NCI-H2196 (cell line): Measurements from ENCODE around the gene HOXA9.

ENCODE experiments used
- DNase-seq: peaks from one replicate; lab custom pipeline; 2025; ENCODE audit not compliant: unreplicated experiment; lab: John Stamatoyannopoulos, UW

HOXA9 gene

GRCh38 chr7:27155816-27156507 lies 9.4 kb downstream of the HOXA9 start:
- DNase-seq = no peak

GRCh38 chr7:27154901-27155815 lies 10.2 kb downstream of the HOXA9 start:
- DNase-seq = no peak

GRCh38 chr7:27154369-27154768 lies 11.0 kb downstream of the HOXA9 start:
- DNase-seq = no peak

- no peak for DNase-seq
These were observed 11.8 kb downstream of the HOXA9 start for GRCh38 chr7:27153526-27153925.

- DNase-seq = no peak
These were observed 12.4 kb downstream of the HOXA9 start for GRCh38 chr7:27152816-27153442.

- no peak for DNase-seq
These were observed 13.2 kb downstream of the HOXA9 start, which contains the start of gene HOXA3 for GRCh38 chr7:27151931-27152815. HOXA3 (minus strand) TSS chr7:27152583; CDS start chr7:27110640, 41,943 bp downstream.

GRCh38 chr7:27151341-27151930 lies 13.9 kb downstream of the HOXA9 start:
- DNase-seq = no peak

- DNase-seq = peak; percentile 83
These were observed 14.6 kb downstream of the HOXA9 start for GRCh38 chr7:27150568-27151340.

GRCh38 chr7:27149842-27150567 lies 15.3 kb downstream of the HOXA9 start:
- DNase-seq = no peak

GRCh38 chr7:27148756-27149641 lies 16.3 kb downstream of the HOXA9 start:
- DNase-seq = no peak

GRCh38 chr7:27148031-27148755 lies 17.1 kb downstream of the HOXA9 start:
- DNase-seq = no peak

- DNase-seq = no peak
These were observed 17.9 kb downstream of the HOXA9 start, which contains the start of gene HOXA6 for GRCh38 chr7:27147199-27148030. HOXA6 (minus strand) TSS chr7:27147774; CDS start chr7:27147749, 25 bp downstream.

GRCh38 chr7:27146491-27147198 lies 18.7 kb downstream of the HOXA9 start:
- DNase-seq = no peak

- DNase-seq = no peak
These were observed 19.4 kb downstream of the HOXA9 start for GRCh38 chr7:27145914-27146412.

- no peak for DNase-seq
These were observed 20.0 kb downstream of the HOXA9 start for GRCh38 chr7:27145165-27145913.
